ENCODE data around the gene RASGEF1C.

RASGEF1C gene

GRCh38 chr5:180119031-180119902 lies 89.7 kb downstream of the RASGEF1C start:
- DNase-seq (ENCODE audit: low spot score) = no peak

DNA sequence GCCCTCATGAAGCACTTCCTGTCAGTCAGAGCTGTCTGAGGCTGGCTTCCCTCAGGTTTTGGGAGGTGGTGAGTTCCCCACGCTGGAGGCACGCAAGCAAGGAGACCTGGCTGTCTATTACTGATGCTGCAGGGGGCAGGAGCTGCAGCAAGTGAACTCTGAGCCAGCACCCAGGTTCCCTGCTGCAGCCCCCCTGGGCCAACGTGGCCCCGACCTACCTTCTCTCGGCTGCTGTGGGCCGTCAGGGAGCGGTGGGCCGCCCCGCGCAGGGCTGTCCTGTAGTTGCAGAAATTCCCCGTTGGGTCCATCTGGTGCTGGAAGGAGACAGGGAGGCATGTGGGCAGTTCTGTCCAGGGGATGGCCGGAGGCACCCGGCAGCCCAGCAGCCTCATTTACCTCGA lies 90.6 kb downstream of the RASGEF1C start:
- no peak for DNase-seq (ENCODE audit: low spot score)

GRCh38 chr5:180117000-180117725 lies 91.8 kb downstream of the RASGEF1C start:
- no peak for DNase-seq (ENCODE audit: low spot score)

- peak; percentile 63 for DNase-seq (ENCODE audit: low spot score)
Observed at GRCh38 chr5:180116077-180116999, 92.7 kb downstream of the RASGEF1C start.

- DNase-seq (ENCODE audit: low spot score) = no peak
Observed at GRCh38 chr5:180115326-180116076, 93.5 kb downstream of the RASGEF1C start.

DNA sequence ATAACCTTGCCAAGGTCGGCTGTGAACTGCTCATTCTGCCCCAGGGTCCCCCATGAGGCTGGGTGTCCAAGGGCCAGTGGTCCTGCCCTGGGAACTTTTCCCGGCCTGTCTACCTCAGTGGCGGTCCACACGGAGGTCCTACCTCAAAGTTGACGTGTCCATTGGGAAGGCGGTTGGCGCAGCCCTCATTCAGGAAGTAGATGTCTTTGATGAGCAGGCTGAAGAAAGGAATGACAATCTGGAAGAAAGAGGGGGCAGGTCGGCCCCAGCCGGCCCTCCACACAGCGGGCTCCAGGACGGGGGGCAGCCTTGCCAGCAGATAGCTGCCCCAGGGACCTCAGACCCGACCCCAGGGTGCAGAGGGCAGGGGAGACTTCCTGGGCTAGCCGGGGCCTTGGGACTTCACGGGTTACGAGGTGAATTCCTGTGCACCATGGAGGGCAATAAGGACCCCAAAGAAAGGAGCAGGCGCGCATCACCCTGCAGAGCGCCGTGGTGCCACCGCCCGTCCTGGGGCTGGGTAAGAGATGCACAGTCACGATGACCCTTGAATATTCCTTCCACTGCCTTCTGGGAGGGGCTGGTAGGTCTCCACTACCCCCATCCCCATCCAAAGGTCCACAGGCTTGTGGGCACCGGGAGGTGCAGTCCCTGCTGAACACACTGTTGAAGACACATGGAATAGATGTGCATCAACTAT lies 94.6 kb downstream of the RASGEF1C start:
- no peak for DNase-seq (ENCODE audit: low spot score)

DNA sequence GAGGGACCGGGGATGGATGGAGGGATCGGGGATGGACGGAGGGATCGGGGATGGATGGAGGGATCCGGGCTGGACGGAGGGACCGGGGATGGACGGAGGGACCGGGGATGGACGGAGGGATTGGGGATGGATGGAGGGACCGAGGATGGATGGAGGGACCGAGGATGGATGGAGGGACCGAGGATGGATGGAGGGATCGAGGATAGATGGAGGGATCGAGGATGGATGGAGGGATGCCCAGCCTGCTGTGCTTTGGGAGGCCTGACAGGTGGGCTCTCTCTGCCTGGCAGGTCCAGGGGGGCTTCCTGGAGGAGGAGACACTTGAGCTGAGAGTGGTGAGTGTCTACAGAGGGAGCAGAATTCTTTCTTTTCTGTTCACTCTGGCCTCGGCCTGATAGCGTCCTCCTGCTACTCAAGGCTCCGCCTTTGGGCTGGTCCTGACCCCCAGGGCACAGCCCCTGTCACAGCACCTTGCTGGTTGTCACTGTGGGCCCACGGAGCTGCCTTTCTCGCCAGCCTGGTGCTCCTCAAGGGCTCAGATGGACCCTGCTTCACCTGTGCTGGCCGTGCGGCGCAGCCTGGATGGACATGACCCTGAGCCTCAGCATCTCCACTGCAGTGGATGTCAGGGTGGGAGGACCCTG lies 95.2 kb downstream of the RASGEF1C start:
- DNase-seq (ENCODE audit: low spot score) = no peak

DNA sequence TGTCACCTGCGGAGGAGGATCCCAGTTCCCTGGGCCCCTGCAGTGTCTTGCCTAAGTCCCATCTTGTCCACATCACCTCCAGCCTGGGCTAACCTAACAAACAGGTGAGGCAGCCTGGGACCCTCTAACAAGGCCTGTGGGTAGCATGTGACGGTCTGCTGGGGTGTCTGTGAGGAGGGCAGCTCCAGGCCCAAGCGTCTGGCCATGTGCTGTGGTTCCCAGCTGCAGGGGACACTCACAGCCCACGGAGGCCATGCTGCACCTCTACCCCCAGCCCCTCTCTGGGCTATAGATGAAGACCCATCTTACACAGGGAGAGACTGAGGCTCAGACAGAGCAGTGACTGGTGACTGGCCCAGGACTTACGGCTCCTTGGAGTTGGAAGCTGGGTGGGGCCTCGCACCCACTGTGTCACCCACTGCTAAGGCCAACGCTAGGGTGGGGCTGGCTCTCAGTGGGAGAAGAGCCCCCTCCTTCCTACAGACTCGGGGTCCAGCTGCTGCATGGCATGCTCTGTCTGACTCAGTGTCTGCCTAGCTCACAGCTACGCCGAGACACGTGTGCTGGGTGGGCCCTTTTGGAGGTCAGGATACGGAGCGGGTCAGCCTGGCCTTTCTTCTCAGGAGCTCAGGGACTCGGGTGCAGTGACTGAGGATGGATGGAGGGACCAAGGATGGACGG lies 96.7 kb downstream of the RASGEF1C start:
- DNase-seq (ENCODE audit: low spot score) = no peak

GRCh38 chr5:180111273-180112002 lies 97.6 kb downstream of the RASGEF1C start:
- DNase-seq (ENCODE audit: low spot score) = no peak

- DNase-seq (ENCODE audit: low spot score) = no peak
Observed at GRCh38 chr5:180109920-180110319, 99.1 kb downstream of the RASGEF1C start.

GRCh38 chr5:180107005-180107404 lies 102.0 kb downstream of the RASGEF1C start:
- DNase-seq (ENCODE audit: low spot score) = no peak

DNA sequence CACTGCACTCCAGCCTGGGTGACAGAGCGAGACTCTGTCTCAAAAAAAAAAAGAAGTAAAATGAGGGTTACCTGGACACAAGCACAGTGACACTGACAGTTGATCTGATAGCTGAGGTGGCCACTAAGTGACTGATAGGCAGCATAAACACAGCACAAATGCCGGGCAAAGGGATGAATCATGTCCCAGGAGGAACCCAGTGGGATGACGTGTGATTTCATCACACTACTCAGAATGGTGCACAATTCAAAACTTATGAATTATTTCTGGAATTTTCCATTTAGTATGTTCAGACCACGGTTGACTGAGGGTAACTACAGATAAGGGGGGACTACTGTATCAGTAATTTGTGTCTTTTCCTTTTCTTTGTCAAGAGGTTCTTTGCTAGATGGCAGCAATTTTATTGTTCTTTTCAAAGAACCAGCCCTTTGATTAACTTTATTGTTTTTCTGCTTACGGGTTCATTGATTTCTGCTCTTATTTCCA lies 103.1 kb downstream of the RASGEF1C start:
- no peak for DNase-seq (ENCODE audit: low spot score)

GRCh38 chr5:180104168-180104530 lies 104.9 kb downstream of the RASGEF1C start:
- no peak for DNase-seq (ENCODE audit: low spot score)

DNA sequence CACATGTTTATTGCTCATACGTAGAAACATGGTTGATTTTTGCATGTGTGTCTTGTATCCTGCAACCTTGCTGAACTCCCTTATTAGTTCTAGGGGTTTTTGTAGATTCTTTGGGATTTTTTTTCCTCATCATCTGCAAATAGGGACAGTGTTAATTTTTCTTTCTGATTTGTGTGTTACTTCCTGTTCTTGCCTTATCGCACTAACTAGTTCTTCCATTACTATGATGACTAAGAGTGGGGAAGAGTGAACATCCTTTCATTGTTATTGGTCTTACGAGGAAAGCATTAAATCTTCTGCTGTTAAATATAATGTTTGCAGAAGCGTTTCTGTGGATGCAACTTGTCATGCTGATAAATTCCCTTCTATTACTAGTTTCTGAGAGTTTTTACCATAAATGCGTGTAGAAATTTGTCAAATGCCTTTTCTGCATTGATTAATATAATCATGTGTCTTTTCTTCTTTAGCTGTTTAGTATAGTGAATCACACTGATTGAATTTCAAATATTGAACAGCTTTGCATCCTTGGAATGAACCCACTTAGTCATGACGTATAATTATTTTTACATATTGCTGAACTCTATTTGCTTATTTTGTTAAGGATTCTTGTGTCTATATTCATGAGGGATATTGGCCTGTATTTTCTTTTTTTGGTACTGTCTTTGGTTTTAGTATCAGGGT lies 105.4 kb downstream of the RASGEF1C start:
- DNase-seq (ENCODE audit: low spot score) = no peak

- no peak for DNase-seq (ENCODE audit: low spot score)
Observed at GRCh38 chr5:180102636-180103035, 106.4 kb downstream of the RASGEF1C start.

- DNase-seq (ENCODE audit: low spot score) = no peak
Observed at GRCh38 chr5:180101451-180102105, 107.4 kb downstream of the RASGEF1C start.

DNA sequence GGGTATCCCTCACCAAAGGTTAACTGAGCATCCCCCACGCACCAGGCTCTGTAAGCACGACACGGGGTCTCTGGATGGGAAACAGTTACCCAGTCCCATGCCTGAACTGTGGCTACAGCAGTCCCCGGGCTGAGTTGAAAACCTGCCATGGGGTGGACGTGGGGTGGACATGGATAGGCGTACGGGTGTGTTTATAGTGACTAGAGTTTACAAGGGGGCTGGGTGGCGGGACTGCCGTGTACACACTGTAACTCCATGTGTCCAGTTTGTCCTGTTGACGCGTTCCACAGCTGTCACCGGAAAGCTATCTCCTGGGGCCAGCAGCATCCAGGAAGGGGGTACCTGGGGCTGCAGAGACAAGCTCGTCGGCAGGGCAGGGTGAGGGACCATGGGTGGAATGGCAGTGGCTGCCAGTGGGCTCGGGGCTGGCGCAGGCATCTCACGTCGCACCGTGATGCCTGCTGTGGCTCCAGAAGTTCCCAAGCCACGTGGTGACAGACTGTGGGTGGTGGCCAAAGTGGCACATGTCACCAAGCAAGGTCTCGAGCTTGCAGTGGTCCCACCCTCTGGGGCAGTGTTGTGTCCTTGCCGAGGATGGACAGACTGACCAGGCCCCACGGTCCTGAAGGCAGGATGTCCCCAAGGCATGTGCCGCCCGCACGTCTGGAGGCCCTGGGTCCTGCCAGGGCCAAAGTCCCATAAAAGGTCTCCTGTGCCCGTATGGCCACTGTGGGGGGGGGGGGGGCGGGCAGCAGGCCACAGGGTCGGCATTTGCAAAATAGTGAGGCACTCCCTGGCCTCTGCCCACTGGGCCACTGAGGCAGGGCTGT lies 108.2 kb downstream of the RASGEF1C start:
- DNase-seq (ENCODE audit: low spot score) = no peak

All from pons (tissue), 1 donor.